ENCODE measurements around the gene SVEP1.
A peak's percentile ranks its signal among the peaks of the same experiment; 100 is the strongest.
"Not testable (repeated sequence)": the region's sequence is repeated elsewhere in the genome, so short reads cannot be mapped to it uniquely, and the experiment has no call there.

The SVEP1 gene

DNA sequence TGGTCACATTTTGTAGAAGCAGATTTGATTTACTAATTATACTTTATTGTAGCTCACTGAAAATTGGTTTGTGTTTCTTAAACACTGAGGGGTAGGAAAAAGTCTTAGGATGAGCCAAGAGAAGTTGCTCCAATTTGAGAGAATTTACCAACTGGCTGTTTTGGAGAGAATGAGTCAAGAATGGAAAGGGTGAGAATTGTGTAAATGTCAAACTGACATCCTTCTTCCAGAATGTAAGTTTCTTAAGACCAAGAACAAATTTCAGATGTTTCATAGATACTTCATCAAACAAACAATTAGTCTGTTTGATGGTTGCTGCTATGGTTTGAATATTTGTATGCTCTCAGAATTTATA is 135.7 kb downstream of the SVEP1 start:
- no peak for DNase-seq (ENCODE audit: low read depth)

DNA sequence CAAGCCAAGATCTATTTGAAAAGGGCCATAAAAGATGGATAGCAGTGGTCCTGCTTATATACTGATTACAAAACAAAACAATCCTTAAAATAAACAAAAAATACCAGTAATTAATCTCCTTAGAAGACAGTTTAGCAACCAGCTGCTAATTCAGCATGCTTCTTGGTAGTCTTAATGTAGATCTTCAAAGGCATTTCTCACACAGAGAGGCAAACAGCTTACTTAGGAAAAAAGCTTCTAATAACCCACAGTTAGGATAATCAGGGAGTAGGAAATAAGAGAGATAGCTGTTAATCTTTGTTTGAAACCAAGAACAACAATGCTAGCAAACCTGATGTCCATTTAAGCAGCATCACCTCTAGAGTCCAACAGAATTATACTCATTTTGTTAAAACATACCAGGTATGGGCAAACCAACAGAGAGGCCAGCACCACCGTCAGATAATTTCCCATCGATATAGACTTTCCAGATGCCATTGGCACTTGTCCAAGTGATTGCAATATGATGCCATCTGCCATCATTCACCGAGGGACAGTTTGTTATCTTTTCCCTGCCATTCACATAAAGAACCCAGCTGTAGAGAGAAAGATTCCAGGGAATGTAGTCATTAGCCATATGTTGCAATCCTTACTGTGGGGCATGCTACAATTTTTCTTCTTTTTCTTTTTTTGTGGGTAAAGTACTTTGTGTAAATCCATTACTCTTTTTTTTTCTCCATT is 136.2 kb downstream of the SVEP1 start:
- DNase-seq (ENCODE audit: low read depth): no peak

GRCh38 chr9:110440796-110441195 is 138.7 kb downstream of the SVEP1 start:
- no peak for DNase-seq (ENCODE audit: low read depth)

DNA sequence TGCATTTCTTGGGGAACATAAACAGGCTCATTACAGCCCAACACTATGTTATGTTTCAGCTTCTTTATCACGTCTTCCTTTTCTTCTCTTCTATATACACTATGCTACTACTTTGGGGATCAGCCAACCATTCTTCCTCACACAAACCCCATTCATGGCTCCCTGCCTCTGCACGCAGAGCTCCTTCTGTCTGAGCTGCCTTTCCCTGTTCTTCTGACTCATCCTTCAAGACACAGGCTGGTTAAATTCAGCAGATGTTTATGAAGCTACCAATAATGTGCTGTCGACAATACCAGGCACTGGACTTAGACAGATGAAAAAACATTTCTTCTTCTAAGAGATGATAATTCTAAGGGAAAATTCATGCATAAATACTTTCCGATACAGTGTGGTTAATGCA is 139.4 kb downstream of the SVEP1 start:
- DNase-seq (ENCODE audit: low read depth): no peak

DNA sequence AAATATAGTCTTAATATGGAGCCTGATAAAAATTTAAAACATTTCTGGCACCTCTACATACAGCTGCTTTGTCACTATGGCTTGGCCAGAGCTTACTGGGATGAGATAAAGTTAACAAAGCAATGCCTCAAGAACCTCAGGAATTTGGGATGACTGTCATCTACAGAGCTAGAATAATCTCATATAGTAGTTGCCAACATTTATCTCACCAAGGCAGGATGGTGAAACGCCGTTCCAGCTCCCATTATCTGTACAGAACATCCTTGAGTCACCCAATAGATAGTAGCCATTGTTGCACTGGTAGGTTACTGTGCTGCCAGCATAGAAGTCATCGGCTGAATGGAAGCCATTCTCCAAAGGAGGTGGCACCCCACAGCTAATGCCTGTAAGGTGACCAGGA is 147.3 kb downstream of the SVEP1 start:
- no peak for DNase-seq (ENCODE audit: low read depth)

DNA sequence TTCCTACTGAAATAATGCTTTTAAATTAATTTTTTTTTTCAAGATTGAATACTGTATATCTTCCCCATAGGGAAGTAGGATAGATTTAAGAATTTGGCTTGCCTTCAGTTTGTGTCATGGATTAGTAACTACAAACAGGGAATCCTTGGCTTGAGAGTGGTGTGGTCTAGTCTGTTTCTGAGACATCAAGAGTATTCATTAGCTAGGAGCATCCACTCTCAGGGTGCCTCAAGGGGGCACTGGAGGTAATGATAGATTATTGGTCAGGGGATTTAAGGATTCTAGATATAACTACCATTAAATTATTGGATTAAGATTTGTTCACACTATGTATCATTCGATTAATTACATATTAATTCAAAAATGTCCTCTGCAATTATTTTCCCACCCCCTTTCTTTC is 150.1 kb downstream of the SVEP1 start:
- no peak for DNase-seq (ENCODE audit: low read depth)

DNA sequence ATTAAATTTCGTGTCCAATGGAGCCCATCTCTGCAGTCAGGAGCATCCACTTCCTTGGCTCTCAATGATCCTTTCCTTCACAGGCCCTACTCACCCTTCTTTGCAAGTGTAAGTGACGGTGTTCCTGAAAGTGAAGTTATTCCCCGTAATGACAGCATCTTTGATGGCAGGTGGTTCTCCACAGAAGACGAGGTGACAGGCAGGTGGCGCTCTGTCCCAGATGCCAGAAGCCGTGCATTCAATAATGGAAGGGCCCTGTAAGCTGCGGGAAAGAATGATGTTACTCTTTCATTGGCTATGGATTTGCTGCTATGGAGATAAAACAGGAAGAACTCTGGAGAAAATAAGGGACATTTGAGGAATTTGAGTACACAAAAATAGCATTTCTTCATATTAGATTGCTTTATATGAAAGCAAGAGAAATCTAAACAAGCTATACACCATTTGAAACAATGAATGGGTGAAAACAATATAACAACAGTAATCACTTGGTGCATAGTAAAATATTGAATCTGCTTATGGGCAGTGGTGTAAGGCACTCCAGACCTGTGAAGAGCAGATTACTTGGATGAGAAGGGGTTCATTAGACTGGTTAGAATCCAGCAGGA is 151.9 kb downstream of the SVEP1 start:
- no peak for DNase-seq (ENCODE audit: low read depth)

DNA sequence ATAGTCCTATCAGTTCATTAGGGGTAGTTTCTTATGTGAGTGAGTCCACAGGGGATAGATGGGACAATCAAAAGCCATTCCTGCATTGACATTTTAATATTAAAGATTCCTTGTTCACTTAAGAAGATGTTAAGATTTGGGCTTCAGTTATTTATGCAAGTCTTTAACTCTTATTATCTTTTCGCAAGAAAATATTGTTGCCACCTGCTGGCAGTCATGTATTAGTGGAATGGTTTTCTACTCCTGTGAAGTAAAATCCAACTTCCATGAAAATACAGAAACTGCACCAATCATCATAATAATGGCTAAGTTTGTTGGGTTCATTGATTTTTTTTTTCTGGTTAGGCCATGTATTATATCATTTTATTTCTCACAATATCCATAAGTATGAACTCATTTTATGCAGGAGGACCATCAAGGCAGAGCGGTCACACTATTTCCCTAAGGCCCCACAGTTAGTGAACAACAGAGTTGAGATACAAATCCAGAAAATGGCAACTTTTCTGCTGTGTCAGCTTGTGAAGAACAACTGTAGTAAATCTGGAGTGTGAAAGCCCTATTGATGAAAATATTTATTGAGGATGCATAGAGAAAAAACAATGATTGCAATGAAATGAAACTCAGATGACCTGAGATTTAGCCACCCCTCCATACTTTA is 153.4 kb downstream of the SVEP1 start:
- DNase-seq (ENCODE audit: low read depth): no peak

DNA sequence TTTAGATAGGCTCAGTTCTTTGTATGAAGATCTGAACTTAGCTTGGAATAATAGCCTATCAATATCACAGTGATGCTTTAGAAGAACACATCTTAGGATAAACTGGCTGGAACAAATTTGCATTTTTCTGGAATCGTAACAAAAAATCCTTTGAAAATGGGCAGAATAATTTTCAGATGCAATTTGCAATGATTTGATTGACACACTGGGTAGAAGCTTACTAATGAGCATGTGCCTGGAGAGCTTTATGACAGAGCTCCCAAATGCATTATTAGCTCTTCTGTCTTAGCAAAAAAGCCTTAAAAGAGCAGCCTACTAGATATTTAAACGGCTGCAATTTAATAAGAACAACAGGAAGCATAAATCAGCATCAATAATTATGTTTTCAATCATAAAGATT is 165.1 kb downstream of the SVEP1 start:
- DNase-seq (ENCODE audit: low read depth): no peak

DNA sequence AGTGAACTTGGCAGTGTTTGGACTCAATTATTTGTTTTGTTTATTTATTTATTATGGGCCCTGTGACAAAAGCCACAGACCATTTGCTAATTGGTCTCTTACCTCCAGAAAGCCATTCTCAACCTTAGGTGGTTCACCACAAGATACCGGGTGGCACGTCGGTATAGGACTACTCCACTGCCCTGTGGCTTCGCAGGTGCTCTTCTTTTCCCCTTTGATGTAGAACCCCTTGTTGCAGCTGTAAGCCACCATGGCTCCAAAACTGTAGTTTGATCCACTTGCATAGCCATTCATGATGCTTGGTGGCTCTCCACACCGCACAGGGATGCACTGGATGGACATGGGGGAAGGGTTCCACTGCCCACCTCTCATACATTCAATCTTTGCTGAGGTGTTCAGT is 168.6 kb downstream of the SVEP1 start:
- no peak for DNase-seq (ENCODE audit: low read depth)

DNA sequence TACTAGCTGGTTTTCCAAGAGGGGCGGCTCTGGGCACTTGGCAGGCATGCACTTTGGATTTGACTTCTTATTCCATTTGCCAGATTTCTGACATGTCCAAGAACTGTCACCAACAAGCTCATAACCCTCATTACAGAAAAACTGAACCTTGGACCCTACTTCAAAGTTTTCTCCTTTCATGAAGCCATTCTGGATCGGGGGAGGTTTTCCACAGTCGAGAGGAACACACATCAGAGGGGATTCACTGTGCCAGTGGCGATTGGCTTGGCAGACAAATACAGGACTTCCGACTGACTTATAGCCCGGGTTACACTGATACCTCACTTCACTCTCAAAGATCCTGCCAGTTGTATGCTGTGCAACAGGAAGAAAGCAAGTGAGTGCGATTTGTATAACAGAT is 170.9 kb downstream of the SVEP1 start:
- DNase-seq (ENCODE audit: low read depth): no peak

- no peak for DNase-seq (ENCODE audit: low read depth)
These were observed 173.6 kb downstream of the SVEP1 start for GRCh38 chr9:110405858-110406443.

DNA sequence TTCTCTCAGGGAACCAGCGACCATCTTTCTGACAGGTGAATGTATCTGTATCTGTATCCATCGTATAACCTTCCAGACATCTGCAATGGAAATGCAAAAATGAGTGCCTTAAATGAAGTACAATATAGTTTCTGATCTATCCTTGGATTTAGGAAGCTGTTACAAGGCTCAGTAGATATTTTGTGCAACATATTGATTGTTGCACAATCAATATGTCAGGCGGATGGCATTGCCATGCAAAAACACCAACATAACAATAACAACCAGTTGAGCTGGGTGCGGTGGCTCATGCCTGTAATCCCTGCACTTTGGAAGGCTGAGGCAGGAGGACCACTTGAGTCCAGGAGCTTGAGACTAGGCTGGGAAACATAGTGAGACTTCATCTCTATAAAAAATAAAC is 175.1 kb downstream of the SVEP1 start:
- no peak for DNase-seq (ENCODE audit: low read depth)

GRCh38 chr9:110399983-110400382 is 179.6 kb downstream of the SVEP1 start:
- no peak for DNase-seq (ENCODE audit: low read depth)

DNA sequence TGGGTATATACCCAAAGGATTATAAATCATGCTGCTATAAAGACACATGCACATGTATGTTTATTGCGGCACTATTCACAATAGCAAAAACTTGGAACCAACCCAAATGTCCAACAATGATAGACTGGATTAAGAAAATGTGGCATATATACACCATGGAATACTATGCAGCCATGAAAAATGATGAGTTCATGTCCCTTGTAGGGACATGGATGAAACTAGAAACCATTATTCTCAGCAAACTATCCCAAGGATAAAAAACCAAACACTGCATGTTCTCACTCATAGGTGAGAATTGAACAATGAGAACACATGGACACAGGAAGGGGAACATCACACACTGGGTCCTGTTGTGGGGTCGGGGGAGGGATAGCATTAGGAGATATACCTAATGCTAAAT is 180.5 kb downstream of the SVEP1 start:
- not testable (repeated sequence) for DNase-seq (ENCODE audit: low read depth)

DNA sequence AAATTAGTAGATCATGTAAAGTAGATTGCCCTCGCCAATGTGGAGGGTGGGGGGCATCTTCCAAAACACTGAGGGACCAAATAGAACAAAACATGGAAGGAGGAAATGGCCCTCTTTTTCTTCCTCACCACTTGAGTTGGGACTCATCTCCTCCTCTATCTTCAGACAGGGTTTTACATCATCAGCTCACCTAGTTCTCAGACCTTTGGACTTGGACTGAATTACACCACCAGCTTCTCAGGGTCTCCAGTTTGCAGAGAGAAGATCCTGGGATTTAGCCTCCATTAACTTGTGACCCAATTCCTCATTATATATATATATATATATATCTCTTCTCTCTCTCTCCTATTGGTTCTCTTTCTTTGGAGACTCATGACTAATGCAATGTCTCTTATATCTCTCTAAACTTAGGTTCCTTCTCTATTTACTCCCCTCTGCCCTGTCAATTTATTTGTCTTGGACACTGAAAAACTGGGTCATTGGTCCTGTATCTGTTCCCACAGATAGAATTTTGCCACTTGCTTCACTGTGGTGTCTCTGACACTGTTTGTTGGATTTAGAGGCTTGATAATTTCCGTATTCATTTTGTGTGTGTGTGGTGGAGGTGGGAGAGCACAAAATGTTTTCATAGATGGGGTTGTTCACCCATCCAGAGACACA is 187.6 kb downstream of the SVEP1 start:
- no peak for DNase-seq (ENCODE audit: low read depth)

DNA sequence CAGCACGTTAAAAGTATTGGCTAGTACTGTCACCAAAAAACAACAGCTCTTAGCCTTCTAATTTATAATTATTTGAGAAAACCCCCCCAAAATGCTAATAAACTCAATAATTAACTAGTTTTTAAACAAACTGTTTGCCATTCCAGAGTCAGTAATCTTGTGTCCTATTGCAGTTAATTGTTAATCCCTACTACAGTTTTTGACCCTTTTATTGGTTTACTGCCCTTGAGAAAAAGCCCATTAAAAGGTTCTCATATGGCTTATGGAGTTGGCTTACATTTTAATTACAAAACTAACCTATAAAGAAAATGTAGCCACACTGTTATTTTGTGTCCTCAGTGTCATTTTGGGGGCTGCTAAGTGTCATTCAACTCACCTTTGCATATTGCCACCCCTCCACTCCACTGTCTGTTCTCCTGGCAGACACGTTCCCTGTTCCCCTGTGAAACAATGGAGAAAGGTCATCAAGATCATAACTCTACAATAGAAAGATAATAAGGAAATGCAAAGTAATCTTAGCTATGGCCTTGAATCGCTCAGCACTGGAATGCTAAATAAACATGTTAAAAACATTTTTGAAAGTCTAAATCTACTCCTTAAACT is 190.3 kb downstream of the SVEP1 start:
- no peak for DNase-seq (ENCODE audit: low read depth)

DNA sequence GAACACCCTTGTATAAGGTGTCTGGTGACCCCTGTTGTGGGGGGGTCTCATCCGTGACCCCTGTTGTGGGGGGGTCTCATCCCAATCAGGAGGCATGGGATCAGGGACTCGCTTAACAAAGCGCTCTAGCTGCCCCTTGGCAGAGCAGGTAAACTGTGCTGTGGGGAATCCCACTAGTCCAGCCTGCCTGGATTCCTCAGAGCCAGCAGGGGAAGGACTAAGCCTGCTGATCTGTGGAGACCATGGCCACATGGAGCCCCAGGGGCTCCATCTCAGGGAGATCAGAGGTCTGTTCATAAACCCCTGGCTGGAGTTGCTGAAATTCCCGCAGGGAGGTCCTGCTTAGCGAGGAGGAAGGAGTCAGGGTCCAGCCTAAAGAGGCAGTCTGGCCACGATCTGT is 196.1 kb downstream of the SVEP1 start:
- DNase-seq (ENCODE audit: low read depth): no peak

GRCh38 chr9:110382731-110383130 is 196.8 kb downstream of the SVEP1 start:
- no peak for DNase-seq (ENCODE audit: low read depth)

DNA sequence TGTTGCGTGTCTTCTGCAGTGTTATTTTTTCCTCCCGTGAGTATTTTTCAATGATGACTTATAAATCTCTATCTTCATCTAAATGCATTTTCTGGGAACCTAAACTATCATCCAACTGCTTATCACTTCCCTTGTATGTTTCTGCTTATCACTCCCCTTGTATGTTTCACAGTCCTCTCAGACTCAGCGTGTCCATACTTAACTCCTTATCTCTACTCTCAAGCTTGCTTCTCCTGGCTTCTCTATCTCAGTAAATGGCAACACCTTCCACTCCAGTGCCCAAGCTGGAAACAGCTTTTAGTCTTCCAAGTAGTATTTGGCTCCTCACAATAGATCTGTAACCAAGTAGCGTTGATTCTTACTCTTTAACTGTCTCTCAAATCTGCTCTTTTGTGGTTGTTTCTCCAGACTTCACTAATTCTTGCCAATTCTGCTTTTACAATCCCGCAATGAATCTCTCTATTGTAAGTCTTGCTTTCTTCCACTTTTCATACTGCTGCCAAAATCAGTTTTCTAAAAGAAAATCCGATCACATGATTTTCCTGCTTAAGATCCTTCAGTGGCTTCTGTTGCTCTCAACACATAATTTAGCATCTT is 208.0 kb downstream of the SVEP1 start:
- DNase-seq (ENCODE audit: low read depth): peak; percentile 92

GRCh38 chr9:110370315-110370714 is 209.2 kb downstream of the SVEP1 start:
- DNase-seq (ENCODE audit: low read depth): no peak

DNA sequence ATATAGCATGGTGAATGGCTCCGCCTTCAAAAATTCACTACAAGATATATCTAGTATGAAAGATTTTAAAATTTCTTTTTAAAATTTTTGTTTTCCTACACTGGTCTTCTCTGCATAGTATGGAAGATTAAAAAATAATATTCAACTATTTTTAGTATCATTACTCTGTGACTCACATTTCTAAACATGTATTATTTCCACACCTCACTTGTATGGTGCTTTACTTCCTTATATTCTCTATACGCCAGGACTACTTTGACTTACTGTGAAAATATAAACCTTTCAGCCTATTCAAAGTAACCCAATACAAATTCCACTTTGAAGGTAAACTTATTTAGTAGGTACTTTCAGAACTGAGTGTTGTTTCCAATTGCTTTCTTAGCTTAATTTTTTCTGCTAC is 215.1 kb downstream of the SVEP1 start:
- no peak for DNase-seq (ENCODE audit: low read depth)
